ENCODE measurements around the gene LTBP1.

DNA sequence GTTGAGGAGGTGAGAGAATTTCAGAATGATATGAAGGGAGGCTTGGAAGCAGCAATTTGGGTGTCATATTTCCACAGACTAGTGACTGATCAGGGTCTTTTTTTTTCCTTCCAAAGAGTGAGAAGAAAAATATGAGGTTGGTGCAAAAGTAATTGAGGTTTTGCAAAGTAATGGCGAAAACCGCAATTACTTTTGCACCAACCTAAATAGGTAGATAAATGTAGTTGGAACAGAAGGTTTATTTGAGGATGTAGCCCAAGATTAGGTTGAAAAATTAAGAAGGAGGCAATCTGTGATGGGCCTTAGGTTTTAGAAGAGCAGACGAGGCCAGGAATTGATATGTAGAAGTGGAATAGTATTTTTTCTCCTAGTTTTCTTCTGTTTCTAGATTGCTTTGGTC, 7.8 kb upstream of the LTBP1 start:
- TF ChIP-seq, protein P1, sequence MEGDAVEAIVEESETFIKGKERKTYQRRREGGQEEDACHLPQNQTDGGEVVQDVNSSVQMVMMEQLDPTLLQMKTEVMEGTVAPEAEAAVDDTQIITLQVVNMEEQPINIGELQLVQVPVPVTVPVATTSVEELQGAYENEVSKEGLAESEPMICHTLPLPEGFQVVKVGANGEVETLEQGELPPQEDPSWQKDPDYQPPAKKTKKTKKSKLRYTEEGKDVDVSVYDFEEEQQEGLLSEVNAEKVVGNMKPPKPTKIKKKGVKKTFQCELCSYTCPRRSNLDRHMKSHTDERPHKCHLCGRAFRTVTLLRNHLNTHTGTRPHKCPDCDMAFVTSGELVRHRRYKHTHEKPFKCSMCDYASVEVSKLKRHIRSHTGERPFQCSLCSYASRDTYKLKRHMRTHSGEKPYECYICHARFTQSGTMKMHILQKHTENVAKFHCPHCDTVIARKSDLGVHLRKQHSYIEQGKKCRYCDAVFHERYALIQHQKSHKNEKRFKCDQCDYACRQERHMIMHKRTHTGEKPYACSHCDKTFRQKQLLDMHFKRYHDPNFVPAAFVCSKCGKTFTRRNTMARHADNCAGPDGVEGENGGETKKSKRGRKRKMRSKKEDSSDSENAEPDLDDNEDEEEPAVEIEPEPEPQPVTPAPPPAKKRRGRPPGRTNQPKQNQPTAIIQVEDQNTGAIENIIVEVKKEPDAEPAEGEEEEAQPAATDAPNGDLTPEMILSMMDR (IDR thresholded peaks at IDR 0.05) = no peak
- TF ChIP-seq POLR2A (IDR thresholded peaks at IDR 0.05) = no peak
